HG02678 (cell line): Measurements from ENCODE around the gene VSIR.

Experiments
- ATAC-seq: cut with Tn5 transposase; IDR thresholded peaks from one replicate; pipeline ENCODE4 v1.9.1; 2021; ENCODE audit warnings: mild to moderate bottlenecking, moderate library complexity; ENCODE audit not compliant: unreplicated experiment

The VSIR gene

GRCh38 chr10:71783917-71784678 lies 10.8 kb upstream of the VSIR start:
- no peak for ATAC-seq

DNA sequence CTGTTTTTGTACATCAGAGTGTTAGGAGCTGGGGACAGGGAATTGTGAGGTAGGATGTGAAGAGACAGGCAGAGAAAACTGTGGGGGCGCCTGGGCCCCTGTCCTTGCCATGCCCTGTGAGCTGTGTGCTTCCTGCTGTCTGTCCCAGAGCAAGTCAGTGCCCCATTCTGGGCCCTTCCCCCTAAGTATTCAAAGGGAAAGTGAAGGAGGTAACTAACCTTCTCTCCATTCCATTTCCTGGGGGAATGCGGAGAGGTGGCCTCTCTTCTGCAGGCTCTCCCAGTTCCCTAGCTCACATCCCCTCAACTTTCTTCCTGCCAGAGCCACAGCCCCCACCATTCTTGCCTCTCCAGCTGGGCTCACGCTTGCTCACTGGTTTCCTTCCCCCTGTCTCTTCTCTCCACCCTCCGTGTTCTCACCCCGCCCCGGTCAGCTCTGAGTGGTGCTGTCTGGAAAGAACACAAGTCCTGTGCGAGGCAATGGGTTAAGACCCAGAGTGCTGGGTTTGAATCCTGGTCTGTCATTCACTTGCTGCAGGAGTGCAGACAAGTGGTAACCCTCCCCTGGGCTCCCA lies 9.7 kb upstream of the VSIR start:
- ATAC-seq: no peak

- no peak for ATAC-seq
Observed at GRCh38 chr10:71782221-71782916, 9.0 kb upstream of the VSIR start.

- no peak for ATAC-seq
Observed at GRCh38 chr10:71780719-71781118, 7.4 kb upstream of the VSIR start.

DNA sequence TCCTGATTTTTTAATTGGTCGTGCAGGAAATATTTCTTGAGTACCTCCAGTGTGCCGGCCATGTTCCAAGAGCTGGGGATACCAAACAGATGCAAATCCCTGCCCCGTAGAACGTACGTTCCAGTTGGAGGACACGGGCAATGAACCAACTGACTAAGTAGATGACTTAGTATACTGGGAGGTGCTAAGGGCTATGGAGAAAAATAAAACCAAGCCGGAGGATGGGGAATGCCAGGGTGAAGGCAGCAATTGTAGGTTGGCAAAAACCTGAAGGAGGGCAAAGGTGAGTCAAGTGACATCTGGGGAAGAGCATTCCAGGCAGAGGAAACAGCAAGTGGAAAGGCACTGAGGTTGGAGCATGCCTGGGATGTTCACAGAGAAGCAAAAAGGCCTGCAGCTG lies 6.8 kb upstream of the VSIR start:
- ATAC-seq: no peak

DNA sequence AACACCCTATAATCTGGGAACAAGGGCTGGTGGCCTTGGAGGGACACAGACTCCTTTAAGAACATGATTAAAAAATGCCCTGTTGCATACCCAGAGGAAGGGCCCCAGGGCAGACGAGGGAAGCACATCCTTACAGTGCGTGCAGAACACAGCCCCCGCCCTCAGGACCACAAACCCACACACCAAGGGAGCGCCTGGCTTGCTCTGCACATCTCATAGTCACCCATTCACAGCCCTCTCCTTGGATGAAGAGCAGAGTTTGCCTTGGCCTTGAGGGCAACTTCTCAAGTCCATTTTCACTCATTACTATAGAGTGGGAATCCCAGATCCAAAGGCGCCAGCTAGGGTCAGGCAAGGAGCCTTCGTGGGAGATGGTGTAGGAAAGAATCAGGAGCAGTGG lies 6.3 kb upstream of the VSIR start:
- no peak for ATAC-seq

- ATAC-seq: no peak
Observed at GRCh38 chr10:71778071-71778825, 4.9 kb upstream of the VSIR start.

GRCh38 chr10:71777213-71777985 lies 4.1 kb upstream of the VSIR start:
- no peak for ATAC-seq

- no peak for ATAC-seq
Observed at GRCh38 chr10:71776481-71776925, 3.2 kb upstream of the VSIR start.

DNA sequence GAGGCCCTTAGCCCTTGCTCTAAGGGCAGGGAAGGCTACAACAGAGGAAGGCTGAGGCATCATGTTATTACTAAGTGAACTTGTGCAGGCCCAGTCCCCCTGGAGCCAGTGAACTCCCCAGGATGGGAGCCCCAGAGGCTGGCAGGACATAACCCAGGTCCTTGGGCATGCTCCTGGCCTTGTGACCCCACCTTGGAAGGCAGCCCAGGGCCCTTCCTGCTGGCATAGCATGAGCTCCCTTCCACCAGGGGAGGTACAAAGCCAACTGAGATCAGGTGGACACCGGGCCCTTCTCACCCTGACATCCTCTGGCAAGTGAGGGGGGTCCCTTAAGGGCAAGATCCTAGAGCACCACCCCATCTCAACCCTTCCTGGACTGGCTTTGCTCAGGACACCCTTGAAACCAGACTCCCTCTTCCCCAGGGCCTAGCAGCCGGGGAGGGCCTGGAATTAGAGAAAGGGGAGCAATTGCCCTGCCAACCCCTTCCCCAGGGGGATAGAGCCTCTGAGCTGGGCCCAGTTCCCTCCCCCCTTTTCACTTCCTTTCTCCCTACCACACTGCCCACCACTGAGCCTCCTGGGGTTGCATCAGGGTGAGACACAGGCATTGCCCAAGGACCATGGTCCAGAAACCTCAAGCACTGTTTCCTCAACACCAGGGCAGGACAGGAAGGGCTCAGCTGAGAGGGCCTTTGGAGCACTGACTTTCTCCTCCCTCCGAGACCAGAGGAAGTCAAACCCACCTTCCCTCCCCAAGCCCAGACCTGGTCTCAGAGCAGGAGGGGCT lies 1.8 kb upstream of the VSIR start:
- no peak for ATAC-seq

GRCh38 chr10:71772832-71773220 lies 494 bp downstream of the VSIR start:
- no peak for ATAC-seq

DNA sequence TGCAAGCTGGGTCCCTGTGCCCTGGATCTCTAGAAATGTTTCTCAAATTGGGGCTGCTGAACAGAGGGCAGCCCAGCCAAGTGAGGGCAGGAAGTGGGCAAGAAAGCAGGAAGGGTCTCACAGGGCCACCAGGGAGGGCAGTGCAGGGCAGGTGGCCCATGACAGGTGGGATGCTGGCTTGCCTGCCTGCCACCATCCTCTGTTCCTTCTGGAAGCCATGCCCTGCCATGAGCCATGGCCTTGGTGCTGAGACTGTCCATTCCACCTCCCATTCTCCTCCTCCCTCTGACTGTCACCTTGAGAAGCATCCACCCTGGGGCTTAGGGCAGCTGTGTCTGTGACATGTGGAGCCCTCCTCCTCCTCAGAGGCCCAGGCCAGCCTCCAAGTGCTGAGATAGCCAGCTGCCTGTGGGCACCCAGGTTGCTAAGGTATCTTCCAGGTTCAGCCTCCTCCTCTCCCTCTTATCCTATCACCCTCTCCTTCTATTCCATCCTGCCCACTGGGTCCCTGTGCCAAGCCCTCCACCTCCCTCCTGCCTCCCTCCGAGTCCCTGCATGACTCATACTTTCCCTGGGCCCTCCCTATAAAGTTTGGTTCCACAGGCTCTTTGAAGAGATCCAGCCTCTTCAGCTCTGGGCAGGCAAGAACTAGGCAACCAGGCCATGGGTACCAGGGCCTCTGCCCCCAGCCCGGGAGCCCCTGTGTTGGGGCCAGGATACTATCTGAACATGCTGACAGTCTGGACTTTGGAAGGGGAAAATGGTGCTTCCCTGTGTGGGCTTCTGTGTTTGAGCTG lies 1.3 kb downstream of the VSIR start:
- no peak for ATAC-seq

GRCh38 chr10:71771204-71771603 lies 2.1 kb downstream of the VSIR start:
- ATAC-seq: no peak

- ATAC-seq: no peak
Observed at GRCh38 chr10:71770789-71771188, 2.5 kb downstream of the VSIR start.

- ATAC-seq: no peak
Observed at GRCh38 chr10:71770255-71770654, 3.1 kb downstream of the VSIR start.

DNA sequence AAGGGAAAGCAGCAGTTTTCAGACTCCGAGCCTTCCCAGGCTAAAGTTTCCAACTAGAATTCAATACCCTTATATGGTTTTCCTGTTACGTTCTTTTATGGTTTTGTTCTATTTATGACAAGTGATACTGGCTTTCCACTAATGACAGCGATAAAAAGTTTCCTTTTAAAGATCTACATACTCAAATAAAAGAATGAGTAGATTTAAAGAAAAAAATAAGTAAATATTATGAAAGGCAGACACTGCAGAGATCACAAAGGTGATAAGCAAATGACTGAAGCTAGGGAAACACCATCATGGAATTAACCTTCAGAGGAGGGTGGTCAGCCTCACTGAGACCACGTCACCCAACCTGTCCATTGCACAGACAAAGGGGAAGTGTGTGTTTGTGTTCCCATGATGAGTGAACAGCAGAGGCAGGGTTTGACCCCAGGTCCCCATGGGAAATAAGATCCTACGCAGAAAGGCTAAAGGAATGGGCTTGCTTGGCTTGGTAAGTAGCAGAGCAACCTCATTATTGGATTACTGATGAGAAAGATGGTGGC lies 4.0 kb downstream of the VSIR start:
- ATAC-seq: peak; percentile 9

DNA sequence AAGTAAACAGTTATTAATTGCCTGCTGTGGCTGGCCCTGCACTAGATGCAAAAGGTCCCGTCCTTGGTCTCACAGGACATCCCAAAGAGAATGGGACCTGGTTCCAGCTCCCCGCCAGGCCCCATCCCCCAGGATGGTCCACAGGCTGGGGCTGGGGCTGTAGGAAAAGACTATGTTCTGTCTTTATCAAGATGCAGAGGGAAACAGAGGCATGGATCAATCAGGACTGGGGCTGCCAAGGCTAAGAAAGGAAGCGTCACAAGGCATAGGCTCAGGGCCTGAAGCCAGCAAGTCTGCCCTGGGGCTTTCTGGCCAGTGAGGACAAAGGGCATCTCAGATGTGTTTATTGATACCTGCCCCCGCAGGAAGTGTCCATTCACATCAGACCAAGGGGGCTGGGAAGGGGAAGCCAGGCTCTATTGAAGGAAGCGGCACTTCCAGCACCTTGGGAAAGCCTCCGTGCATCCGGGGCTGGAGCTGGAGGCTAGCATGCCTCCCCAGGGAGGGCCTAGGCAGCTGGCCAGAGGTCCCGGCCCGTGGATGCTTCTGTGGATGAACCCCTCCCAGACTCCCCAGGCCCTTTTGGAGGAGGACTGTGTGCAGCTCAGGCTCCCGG lies 5.8 kb downstream of the VSIR start:
- no peak for ATAC-seq

GRCh38 chr10:71766717-71767419 lies 6.5 kb downstream of the VSIR start:
- no peak for ATAC-seq
